Neuronal stem cell (in vitro differentiated cells): Measurements from ENCODE around the gene ADK. TPM values are rescaled to one million over a fixed set of nuclear protein-coding genes. Genes with fewer than 3 reads are reported as not detected.

Experiments used
- DNase-seq: peaks from one replicate; pipeline ENCODE4 v3.0.0-alpha.2; 2013; ENCODE audit warnings: low spot score
- H2AFZ ChIP-seq: one replicate; pipeline ENCODE4 v1.6.1; 2013; ENCODE audit warnings: mild to moderate bottlenecking, low read length, inconsistent platforms
- H2AK5ac ChIP-seq: 2 replicates; pipeline ENCODE4 v1.6.1; 2013; ENCODE audit warnings: low read depth, mild to moderate bottlenecking, inconsistent platforms, low read length, moderate library complexity, mixed read lengths
- H2BK120ac ChIP-seq: 2 replicates; pipeline ENCODE4 v1.6.1; 2013; ENCODE audit warnings: low read depth, mild to moderate bottlenecking, inconsistent platforms, low read length, moderate library complexity, mixed read lengths
- H2BK12ac ChIP-seq: one replicate; pipeline ENCODE4 v1.6.1; 2013; ENCODE audit warnings: low read length, inconsistent platforms
- H2BK15ac ChIP-seq: 2 replicates; pipeline ENCODE4 v1.6.1; 2013; ENCODE audit warnings: mild to moderate bottlenecking, low read length, inconsistent platforms, mixed read lengths
- H2BK5ac ChIP-seq: one replicate; pipeline ENCODE4 v1.6.1; 2013; ENCODE audit warnings: inconsistent platforms, mild to moderate bottlenecking, low read length, moderate library complexity
- H3K14ac ChIP-seq: one replicate; pipeline ENCODE4 v1.6.1; 2013; ENCODE audit warnings: low read length, inconsistent platforms
- H3K18ac ChIP-seq: 2 replicates; pipeline ENCODE4 v1.6.1; 2013; ENCODE audit warnings: low read length, inconsistent platforms
- H3K23ac ChIP-seq: 2 replicates; pipeline ENCODE4 v1.6.1; 2013; ENCODE audit warnings: low read depth, mild to moderate bottlenecking, mixed read lengths, low read length, inconsistent platforms; ENCODE audit not compliant: poor library complexity
- H3K27ac ChIP-seq: replicated peaks from 3 replicates; pipeline ENCODE4 v1.5.1; 2013; ENCODE audit warnings: low read length, inconsistent platforms
- H3K27me3 ChIP-seq, 3 experiments: 2 replicates each; pipeline ENCODE4 v1.6.1; 2013; ENCODE audit warnings: low read length in 3 of 3, mild to moderate bottlenecking in 2 of 3, inconsistent platforms in 1 of 3, low read depth in 1 of 3, mixed read lengths in 1 of 3, moderate library complexity in 1 of 3; ENCODE audit not compliant: control insufficient read depth in 3 of 3, insufficient read depth in 3 of 3
- H3K36me3 ChIP-seq, 2 donors: replicated peaks in 1 of 2; 2 replicates each; pipeline ENCODE4 v1.6.1; 2013; ENCODE audit warnings: low read length in 2 of 2; ENCODE audit not compliant: control insufficient read depth in 2 of 2, insufficient read depth in 2 of 2
- H3K4ac ChIP-seq: 2 replicates; pipeline ENCODE4 v1.6.1; 2013; ENCODE audit warnings: inconsistent platforms, mild to moderate bottlenecking, low read length, moderate library complexity
- H3K4me1 ChIP-seq, 2 donors: 1 replicate in 1 of 2; 2 replicates in 1 of 2; pipeline ENCODE4 v1.6.1; 2013; ENCODE audit warnings: low read length in 2 of 2, low read depth in 1 of 2; ENCODE audit not compliant: control insufficient read depth in 2 of 2, insufficient read depth in 1 of 2
- H3K4me2 ChIP-seq: one replicate; pipeline ENCODE4 v1.6.1; 2013; ENCODE audit warnings: mild to moderate bottlenecking, low read length, inconsistent platforms; ENCODE audit not compliant: insufficient read depth, poor library complexity, severe bottlenecking
- H3K4me3 ChIP-seq, 2 donors: 2 replicates each; pipeline ENCODE4 v1.5.1; 2013; ENCODE audit warnings: low read length in 2 of 2, mild to moderate bottlenecking in 2 of 2, inconsistent platforms in 1 of 2, moderate library complexity in 1 of 2
- H3K79me1 ChIP-seq: one replicate; pipeline ENCODE4 v1.6.1; 2013; ENCODE audit warnings: low read depth, mild to moderate bottlenecking, inconsistent platforms, low read length, moderate library complexity
- H3K9ac ChIP-seq: one replicate; pipeline ENCODE4 v1.6.1; 2013; ENCODE audit warnings: mild to moderate bottlenecking, low read depth, low read length, inconsistent platforms; ENCODE audit not compliant: poor library complexity
- H3K9me3 ChIP-seq, 2 donors: replicated peaks in 1 of 2; 2 replicates each; pipeline versions ENCODE3 to v1.6.1; 2013; ENCODE audit warnings: low read length in 2 of 2, mild to moderate bottlenecking in 2 of 2, inconsistent platforms in 1 of 2, low read depth in 1 of 2, mixed read lengths in 1 of 2, moderate library complexity in 1 of 2; ENCODE audit not compliant: control insufficient read depth in 2 of 2, insufficient read depth in 1 of 2
- H4K8ac ChIP-seq: one replicate; pipeline ENCODE4 v1.6.1; 2013; ENCODE audit warnings: low read depth, mild to moderate bottlenecking, inconsistent platforms, low read length, moderate library complexity
- H4K91ac ChIP-seq: one replicate; pipeline ENCODE4 v1.6.1; 2013; ENCODE audit warnings: low read length, low read depth, mild to moderate bottlenecking, inconsistent platforms; ENCODE audit not compliant: poor library complexity
- WGBS, 2 donors: extraction: QIAGEN DNeasy Blood & Tissue Kit; methylation state at CpG; one replicate each; pipeline ENCODE4 v1.1.7; 2013; ENCODE audit warnings: missing lambda C conversion rate in 2 of 2, mixed read lengths in 1 of 2; ENCODE audit not compliant: insufficient read length in 2 of 2, insufficient replicate concordance in 1 of 2; ENCODE audit errors: extremely low coverage in 2 of 2; 5-methylcytosine and 5-hydroxymethylcytosine counted together
- polyA plus RNA-seq, 2 experiments: library from polyadenylated mRNA; stranded (reverse); fragments of 200-250 nt; gene quantifications; one replicate each; pipeline ENCODE4 v1.2.3, GENCODE V29; 2013

ADK gene
- 29.5 TPM for polyA plus RNA-seq (2013, experiment 1 of 2)
- 28.1 TPM for polyA plus RNA-seq (2013, experiment 2 of 2)

- no CpG with 5 or more reads among the region's 57 CpGs for WGBS, 2 donors
- H2AK5ac ChIP-seq: peak within 1 kb of the TSS; percentile 14
These were observed at the start of gene ADK for GRCh38 chr10:74150990-74151878. TSS of gene ADK (plus strand) at chr10:74151221. CDS start at chr10:74151279, 58 bp downstream.

GRCh38 chr10:74103560-74104258 is 47.3 kb upstream of the ADK start:
- peaks cover 52 to 96% of the 10 kb centered on the region in 2 donors for H3K36me3 ChIP-seq
- no peak overlapping the region for H3K4ac ChIP-seq

More at GRCh38 chr10:74150990-74151878, at the start of gene ADK:
- peak within 1 kb of the TSS; percentile 96 for H3K9ac ChIP-seq
- H3K27me3 ChIP-seq: no peaks in the 10 kb centered on the region
- peaks cover 0 to 7% of the 10 kb centered on the region in 2 donors for H3K4me1 ChIP-seq
- H3K18ac ChIP-seq: peak within 1 kb of the TSS; percentile 96
- peak within 1 kb of the TSS; percentile 91 for H2AFZ ChIP-seq
- H3K4me3 ChIP-seq: peak within 1 kb of the TSS; percentile 69 to 91
- peak within 1 kb of the TSS; percentile 43 for H4K91ac ChIP-seq
- H2BK15ac ChIP-seq: peak within 1 kb of the TSS; percentile 71
- H3K36me3 ChIP-seq: peaks cover 0 to 18% of the 10 kb centered on the region in 2 donors
- peak within 1 kb of the TSS; percentile 94 for H2BK5ac ChIP-seq
- peak within 1 kb of the TSS; percentile 99 for H3K14ac ChIP-seq
- no peak within 1 kb of the TSS for H4K8ac ChIP-seq
- peak within 1 kb of the TSS; percentile 98 for H3K23ac ChIP-seq
- peak within 1 kb of the TSS; percentile 92 for H3K27ac ChIP-seq
- peak within 1 kb of the TSS; percentile 69 for H3K4me2 ChIP-seq
- peak; percentile 99 for DNase-seq
- H3K79me1 ChIP-seq: peaks cover 5% of the 10 kb centered on the region
- H3K9me3 ChIP-seq: no peaks in the 10 kb centered on the region
- H2BK12ac ChIP-seq: peak within 1 kb of the TSS; percentile 34
- no peak within 1 kb of the TSS for H2BK120ac ChIP-seq
- no peak within 1 kb of the TSS for H3K4ac ChIP-seq

GRCh38 chr10:74104480-74104879 is 46.5 kb upstream of the ADK start:
- H3K36me3 ChIP-seq: peaks cover 52 to 96% of the 10 kb centered on the region in 2 donors
- H3K27me3 ChIP-seq: no peaks in the 10 kb centered on the region
- H3K4me3 ChIP-seq: no peak overlapping the region
- no peak overlapping the region for H4K8ac ChIP-seq
- H2BK12ac ChIP-seq: no peak overlapping the region
- no peak overlapping the region for H3K23ac ChIP-seq
- H2BK15ac ChIP-seq: no peak overlapping the region
- no CpG with 5 or more reads among the region's 5 CpGs for WGBS, 2 donors
- no peak overlapping the region for H4K91ac ChIP-seq
- no peak overlapping the region for H2BK120ac ChIP-seq
- H3K9me3 ChIP-seq: no peaks in the 10 kb centered on the region
- H3K18ac ChIP-seq: no peak overlapping the region
- H3K79me1 ChIP-seq: no peaks in the 10 kb centered on the region
- no peak overlapping the region for H3K4me2 ChIP-seq
- no peak overlapping the region for H3K9ac ChIP-seq
- no peak overlapping the region for H3K14ac ChIP-seq
- no peak overlapping the region for H3K27ac ChIP-seq
- H3K4ac ChIP-seq: no peak overlapping the region
- no peak overlapping the region for H2AFZ ChIP-seq
- no peak overlapping the region for H2BK5ac ChIP-seq
- DNase-seq: no peak
- H2AK5ac ChIP-seq: no peak overlapping the region
- H3K4me1 ChIP-seq: no peaks in the 10 kb centered on the region

More at GRCh38 chr10:74103560-74104258, 47.3 kb upstream of the ADK start:
- WGBS, 2 donors: no CpG with 5 or more reads among the region's 11 CpGs
- Histone ChIP-seq H4K8ac (no peak overlapping the region), H4K91ac (no peak overlapping the region), H3K23ac (no peak overlapping the region), H3K14ac (no peak overlapping the region), H3K4me2 (no peak overlapping the region), H3K4me3 (no peak overlapping the region), H3K4me1 (no peaks in the 10 kb centered on the region), H2AFZ (no peak overlapping the region), H2BK12ac (no peak overlapping the region), H3K27me3 (no peaks in the 10 kb centered on the region), H3K79me1 (no peaks in the 10 kb centered on the region), H3K9me3 (no peaks in the 10 kb centered on the region), H3K18ac (no peak overlapping the region), H2AK5ac (no peak overlapping the region), H2BK15ac (no peak overlapping the region), H3K27ac (no peak overlapping the region), H2BK5ac (no peak overlapping the region), H3K9ac (no peak overlapping the region), H2BK120ac (no peak overlapping the region)
- DNase-seq: no peak

GRCh38 chr10:74104996-74105395 is 46.0 kb upstream of the ADK start:
- Histone ChIP-seq H2BK120ac (no peak overlapping the region), H2AFZ (no peak overlapping the region), H3K27ac (no peak overlapping the region), H2BK15ac (no peak overlapping the region), H3K4ac (no peak overlapping the region), H4K8ac (no peak overlapping the region), H2AK5ac (no peak overlapping the region), H2BK5ac (no peak overlapping the region), H3K4me1 (no peaks in the 10 kb centered on the region), H3K9me3 (no peaks in the 10 kb centered on the region), H3K27me3 (no peaks in the 10 kb centered on the region), H3K4me3 (no peak overlapping the region), H4K91ac (no peak overlapping the region), H3K23ac (no peak overlapping the region), H3K36me3 (peaks cover 50 to 96% of the 10 kb centered on the region in 2 donors), H3K14ac (no peak overlapping the region), H3K4me2 (no peak overlapping the region), H3K9ac (no peak overlapping the region), H3K18ac (no peak overlapping the region), H2BK12ac (no peak overlapping the region), H3K79me1 (no peaks in the 10 kb centered on the region)
- WGBS, 2 donors: no CpG with 5 or more reads among the region's 8 CpGs
- no peak for DNase-seq
